ENCODE measurements around the gene GRK3.

Gene GRK3

DNA sequence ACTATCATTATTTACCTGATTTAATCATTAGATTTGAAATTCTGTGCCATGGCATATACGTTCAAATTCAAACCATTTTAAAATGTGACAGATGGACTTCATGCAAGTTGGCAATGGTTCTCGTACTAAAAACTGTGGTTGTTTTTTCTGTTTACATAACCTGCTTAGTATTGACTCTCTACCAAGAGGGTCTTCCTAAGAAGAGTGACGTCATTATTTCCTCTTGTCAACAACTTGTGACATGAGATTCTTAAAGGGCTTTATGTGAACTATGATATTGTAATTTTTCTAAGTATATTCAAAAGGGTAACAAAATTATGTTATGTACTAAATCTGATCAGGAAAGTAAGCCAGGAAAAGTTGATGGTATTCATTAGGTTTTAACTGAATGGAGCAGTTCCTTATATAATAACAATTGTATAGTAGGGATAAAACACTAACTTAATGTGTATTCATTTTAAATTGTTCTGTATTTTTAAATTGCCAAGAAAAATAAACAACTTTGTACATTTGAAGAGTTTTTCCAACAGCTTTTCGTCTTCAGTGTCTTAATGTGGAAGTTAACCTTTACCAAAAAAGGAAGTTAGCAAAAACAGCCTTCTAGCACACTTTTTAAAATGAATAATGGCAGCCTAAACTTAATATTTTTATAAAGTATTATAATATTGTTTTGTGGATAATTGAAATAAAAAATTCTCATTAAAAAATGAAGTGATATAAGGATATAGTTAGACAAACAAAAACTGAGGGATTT is 87.0 kb downstream of the GRK3 start:
- TF ChIP-seq, protein P1, sequence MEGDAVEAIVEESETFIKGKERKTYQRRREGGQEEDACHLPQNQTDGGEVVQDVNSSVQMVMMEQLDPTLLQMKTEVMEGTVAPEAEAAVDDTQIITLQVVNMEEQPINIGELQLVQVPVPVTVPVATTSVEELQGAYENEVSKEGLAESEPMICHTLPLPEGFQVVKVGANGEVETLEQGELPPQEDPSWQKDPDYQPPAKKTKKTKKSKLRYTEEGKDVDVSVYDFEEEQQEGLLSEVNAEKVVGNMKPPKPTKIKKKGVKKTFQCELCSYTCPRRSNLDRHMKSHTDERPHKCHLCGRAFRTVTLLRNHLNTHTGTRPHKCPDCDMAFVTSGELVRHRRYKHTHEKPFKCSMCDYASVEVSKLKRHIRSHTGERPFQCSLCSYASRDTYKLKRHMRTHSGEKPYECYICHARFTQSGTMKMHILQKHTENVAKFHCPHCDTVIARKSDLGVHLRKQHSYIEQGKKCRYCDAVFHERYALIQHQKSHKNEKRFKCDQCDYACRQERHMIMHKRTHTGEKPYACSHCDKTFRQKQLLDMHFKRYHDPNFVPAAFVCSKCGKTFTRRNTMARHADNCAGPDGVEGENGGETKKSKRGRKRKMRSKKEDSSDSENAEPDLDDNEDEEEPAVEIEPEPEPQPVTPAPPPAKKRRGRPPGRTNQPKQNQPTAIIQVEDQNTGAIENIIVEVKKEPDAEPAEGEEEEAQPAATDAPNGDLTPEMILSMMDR (IDR thresholded peaks at IDR 0.05): no peak
- DNase-seq (ENCODE audit: low spot score): no peak
- no peak overlapping the region for H3K27ac ChIP-seq
- H3K4me3 ChIP-seq: no peak overlapping the region

DNA sequence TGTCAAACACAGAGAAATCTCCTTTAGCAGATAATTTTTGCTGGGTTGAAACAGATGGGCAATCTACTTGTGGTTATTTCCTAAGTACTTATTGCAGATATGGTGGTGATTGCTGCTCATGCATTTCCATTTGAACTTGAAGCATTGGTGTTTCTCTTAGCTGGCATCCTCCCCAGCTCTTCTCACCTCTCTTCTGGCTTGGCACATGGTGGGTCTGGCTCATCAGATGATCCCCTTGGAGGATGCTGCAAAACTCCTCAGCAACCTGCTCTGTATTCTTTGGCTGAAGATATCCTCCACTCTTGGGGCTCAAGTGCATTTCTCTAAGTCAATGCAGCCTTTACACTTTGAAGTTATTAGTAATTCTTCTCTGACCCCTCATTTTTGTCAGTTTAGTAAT is 90.2 kb downstream of the GRK3 start:
- DNase-seq (ENCODE audit: low spot score): no peak
- Histone ChIP-seq H3K4me3 (no peak overlapping the region), H3K27ac (no peak overlapping the region)
- TF ChIP-seq, protein P1 (IDR thresholded peaks at IDR 0.05): no peak

DNA sequence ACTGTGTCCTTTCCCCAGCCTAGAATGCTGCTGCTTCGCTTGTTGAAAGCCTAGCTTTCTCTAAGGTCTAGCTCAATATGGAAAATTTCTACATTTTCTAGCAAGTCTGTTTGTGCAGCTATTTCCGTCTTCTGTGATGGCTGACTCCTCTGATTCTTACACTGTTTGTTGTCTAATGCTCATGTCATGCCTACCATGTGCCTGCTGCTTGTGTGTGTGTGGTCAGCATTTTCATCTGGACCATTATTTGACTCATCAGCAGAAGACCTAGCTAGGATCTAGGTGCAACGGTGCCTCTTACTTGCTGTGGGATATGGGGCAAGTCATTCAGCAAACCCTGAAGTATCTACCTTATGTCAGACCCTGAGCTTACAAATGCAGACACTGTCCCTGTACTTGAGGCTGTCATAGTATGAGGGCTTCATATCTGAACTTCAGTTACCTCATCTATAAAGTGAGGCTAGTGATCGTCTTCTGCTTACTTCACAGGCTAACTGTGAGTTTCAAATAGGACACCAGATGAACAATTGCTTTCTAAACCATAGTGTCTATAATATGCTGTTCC is 91.0 kb downstream of the GRK3 start:
- no peak overlapping the region for H3K27ac ChIP-seq
- no peak for DNase-seq (ENCODE audit: low spot score)
- TF ChIP-seq, protein P1 (IDR thresholded peaks at IDR 0.05): no peak

DNA sequence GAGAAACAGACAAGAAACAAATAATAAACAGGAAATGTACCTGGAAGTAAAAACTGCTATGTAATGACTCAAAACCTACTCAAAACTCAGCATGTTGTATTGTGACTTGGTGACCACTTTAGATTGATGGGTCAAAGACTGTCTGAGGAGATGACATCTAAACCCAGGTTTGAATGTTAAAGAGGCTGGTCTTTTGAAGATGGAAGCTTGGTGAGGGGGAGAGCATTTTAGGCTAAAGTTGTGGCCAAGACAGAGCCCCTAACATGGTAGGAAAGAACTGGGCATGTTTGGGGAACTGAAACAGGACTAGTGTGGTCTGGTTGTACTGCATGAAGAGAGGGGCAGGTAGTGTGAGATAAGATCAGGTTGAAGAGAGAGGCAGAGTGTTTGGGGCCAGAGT is 92.2 kb downstream of the GRK3 start:
- DNase-seq (ENCODE audit: low spot score): no peak
- Histone ChIP-seq H3K4me3 (no peak overlapping the region), H3K27ac (no peak overlapping the region)
- TF ChIP-seq, protein P1 (IDR thresholded peaks at IDR 0.05): no peak

More for the DNA sequence above, 91.0 kb downstream of the GRK3 start:
- no peak overlapping the region for H3K4me3 ChIP-seq

DNA sequence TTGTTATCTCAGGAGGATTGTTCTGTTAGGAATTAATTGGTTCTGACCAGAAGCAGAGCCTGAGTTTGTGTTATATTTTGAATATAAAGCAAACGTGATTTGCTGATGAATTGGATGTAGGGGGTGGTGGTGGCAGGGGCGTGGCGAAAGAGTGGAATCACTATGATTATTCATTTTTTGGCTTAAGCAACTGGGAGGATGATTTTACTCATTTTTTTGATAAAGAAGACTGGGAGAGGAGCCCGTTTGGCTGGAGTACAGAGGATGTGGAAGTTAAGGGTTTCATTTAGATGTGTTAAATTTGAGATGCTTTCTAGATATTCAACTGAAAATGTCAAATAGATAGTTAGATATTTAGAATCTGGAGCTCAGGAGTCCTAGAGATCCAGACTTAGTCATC is 94.2 kb downstream of the GRK3 start:
- no peak overlapping the region for H3K4me3 ChIP-seq
- no peak overlapping the region for H3K27ac ChIP-seq
- no peak for DNase-seq (ENCODE audit: low spot score)
- TF ChIP-seq, protein P1 (IDR thresholded peaks at IDR 0.05): no peak

DNA sequence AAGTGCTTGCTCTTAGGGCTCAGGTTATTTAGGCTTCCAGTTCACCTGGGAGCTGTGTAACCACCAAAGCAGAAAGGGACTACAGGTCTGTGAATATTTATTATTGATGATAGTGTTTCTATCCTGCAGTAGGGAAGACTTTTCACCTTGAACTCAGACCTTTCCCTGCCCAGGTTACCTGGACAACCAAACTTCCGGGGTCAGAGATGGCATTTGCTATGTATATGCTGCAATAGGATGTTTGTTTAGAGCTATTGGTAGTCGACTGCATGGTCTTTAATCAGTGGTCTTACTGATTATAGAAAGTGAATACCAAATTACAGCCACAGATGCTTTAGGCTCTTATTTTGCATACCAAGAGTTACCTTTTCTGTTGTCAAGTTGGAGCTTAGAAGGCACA is 94.9 kb downstream of the GRK3 start:
- DNase-seq (ENCODE audit: low spot score): no peak
- TF ChIP-seq, protein P1 (IDR thresholded peaks at IDR 0.05): no peak
- Histone ChIP-seq H3K27ac (no peak overlapping the region), H3K4me3 (no peak overlapping the region)

DNA sequence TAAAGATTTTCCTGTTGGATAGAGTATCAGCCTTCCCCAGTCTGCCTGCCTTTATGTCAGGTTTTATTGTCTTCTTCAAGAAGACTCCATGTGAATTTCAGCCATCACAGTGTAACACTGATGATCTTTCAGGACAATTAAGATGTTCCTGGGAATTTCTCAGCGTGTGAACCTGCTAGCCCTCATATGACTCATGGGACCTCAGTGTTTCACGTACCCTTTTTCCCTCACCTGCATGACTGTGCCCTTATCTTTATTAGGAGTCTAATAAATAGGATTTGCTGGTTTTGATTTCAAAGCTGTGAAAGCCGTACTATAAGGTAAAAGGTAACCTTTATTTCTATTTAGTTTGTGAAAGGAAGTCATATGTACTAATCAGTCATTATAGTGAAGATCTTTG is 95.9 kb downstream of the GRK3 start:
- H3K4me3 ChIP-seq: no peak overlapping the region
- DNase-seq (ENCODE audit: low spot score): no peak
- H3K27ac ChIP-seq: no peak overlapping the region
- TF ChIP-seq, protein P1 (IDR thresholded peaks at IDR 0.05): no peak

Measured in coronary artery (tissue), 2 donors.